ENCODE data around the gene GREM1. TPM values are rescaled to one million over a fixed set of nuclear protein-coding genes. Genes with fewer than 3 reads are reported as not detected.

GREM1 gene
- total RNA-seq, 1 experiment from 2014 or later: 2.2 TPM

DNA sequence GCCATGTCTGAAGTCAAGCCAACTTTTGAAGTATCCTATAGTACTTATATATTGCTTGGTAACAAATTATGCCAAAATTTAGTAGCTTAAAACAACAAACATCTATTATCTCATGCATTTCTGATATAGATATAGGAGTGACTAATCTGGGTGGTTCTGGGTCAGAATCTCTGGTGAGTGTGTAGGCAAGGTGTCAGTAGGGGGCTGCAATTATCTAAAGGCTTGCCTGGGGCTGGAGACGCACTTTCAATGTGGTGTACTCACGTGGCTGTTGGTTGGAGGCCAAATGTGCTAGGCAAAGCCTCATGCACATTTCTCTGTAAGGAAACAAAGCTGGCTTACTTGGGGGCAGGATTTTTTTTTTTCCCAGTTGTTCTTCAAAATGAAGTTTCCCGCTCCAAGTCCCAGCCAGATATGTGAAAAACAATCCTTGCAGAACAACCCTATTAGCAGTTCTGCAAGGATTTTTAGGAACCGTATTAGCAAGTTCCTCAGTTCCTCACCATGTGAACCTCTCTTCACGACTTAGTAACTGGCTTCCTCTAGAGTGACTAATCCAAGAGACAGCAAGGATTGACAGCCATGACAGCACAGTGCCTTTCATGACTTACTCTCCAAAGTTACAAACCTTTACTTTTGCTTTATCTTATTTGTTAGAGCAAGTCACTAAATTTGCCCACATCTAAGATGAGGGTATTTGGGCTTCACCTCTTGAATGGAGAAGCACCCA lies 25.8 kb downstream of the GREM1 start:
- TF ChIP-seq, protein P1, sequence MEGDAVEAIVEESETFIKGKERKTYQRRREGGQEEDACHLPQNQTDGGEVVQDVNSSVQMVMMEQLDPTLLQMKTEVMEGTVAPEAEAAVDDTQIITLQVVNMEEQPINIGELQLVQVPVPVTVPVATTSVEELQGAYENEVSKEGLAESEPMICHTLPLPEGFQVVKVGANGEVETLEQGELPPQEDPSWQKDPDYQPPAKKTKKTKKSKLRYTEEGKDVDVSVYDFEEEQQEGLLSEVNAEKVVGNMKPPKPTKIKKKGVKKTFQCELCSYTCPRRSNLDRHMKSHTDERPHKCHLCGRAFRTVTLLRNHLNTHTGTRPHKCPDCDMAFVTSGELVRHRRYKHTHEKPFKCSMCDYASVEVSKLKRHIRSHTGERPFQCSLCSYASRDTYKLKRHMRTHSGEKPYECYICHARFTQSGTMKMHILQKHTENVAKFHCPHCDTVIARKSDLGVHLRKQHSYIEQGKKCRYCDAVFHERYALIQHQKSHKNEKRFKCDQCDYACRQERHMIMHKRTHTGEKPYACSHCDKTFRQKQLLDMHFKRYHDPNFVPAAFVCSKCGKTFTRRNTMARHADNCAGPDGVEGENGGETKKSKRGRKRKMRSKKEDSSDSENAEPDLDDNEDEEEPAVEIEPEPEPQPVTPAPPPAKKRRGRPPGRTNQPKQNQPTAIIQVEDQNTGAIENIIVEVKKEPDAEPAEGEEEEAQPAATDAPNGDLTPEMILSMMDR (conservative IDR thresholded peaks at IDR 0.05; ENCODE audit: low read depth, low read length): no peak
- no peak for TF ChIP-seq EZH2 (IDR thresholded peaks at IDR 0.05; ENCODE audit: borderline replicate concordance, low read depth, low read length, poor library complexity, severe bottlenecking)
- no peak overlapping the region for H3K27ac ChIP-seq (ENCODE audit: low read depth, low read length, poor library complexity, severe bottlenecking)
- POLR2A ChIA-PET (ENCODE audit: low non-redundant PET): no interaction called here
- H3K36me3 ChIP-seq (ENCODE audit: insufficient read depth, low read length, poor library complexity, severe bottlenecking): no peaks in the 10 kb centered on the region
- H3K4me1 ChIP-seq (ENCODE audit: insufficient read depth, low read length, poor library complexity, severe bottlenecking): no peaks in the 10 kb centered on the region
- peak; percentile 11 for DNase-seq (ENCODE audit: low spot score)
- no peaks in the 10 kb centered on the region for H3K27me3 ChIP-seq (replicated peaks; ENCODE audit: insufficient read depth, low read depth, low read length, poor library complexity)
- H3K4me3 ChIP-seq (ENCODE audit: low read depth, low read length, poor library complexity, severe bottlenecking): no peak overlapping the region
- CTCF ChIA-PET: no interaction called here
- intact Hi-C loops (cut with micrococcal nuclease; ENCODE audit: unreplicated experiment): no loop called here
- H3K9me3 ChIP-seq (ENCODE audit: low read depth, low read length, poor library complexity, severe bottlenecking): no peaks in the 10 kb centered on the region
- BruUV-seq (replicated peaks): no TSS peak

DNA sequence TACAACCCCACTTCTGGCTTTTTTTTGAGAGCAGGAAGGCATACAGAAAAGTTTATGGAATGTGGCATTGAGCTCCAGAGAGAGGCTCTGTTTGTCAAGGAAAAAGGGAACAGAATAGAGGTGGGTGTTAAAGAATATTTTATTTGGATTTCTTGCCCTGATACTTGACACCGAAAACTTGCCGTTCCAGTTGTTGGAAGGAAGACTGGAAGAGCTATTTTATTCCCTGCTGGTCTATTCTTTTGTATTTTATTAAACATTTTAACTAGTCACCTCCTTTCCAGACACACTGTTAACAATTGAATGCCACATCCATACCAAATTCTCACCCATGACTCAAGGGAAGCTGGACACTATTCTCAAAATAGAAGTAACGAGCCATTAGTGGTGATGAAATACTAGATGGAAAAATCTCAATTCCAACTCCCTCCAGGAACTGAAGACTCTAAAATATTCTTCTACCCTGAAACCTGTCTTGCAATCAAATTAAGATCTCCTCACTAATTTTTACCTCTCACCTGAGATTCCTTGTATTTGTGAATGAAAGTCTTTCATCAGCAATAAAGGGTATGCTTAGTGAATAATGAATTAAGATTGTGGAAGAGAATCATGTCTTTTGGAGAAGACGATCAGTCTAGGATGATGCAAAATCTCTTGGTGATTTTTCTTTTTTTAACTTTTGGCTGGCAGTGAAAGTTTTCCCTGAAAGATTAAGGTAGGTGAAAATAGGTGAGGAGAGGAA lies 28.5 kb downstream of the GREM1 start:
- CTCF ChIA-PET: no interaction called here
- intact Hi-C loops (cut with micrococcal nuclease; ENCODE audit: unreplicated experiment): no loop called here
- BruUV-seq (replicated peaks): no TSS peak

GRCh38 chr15:32747921-32748342 lies 30.1 kb downstream of the GREM1 start:
- Histone ChIP-seq H3K27ac (ENCODE audit: low read depth, low read length, poor library complexity, severe bottlenecking) (no peak overlapping the region), H3K4me3 (ENCODE audit: low read depth, low read length, poor library complexity, severe bottlenecking) (no peak overlapping the region), H3K9me3 (ENCODE audit: low read depth, low read length, poor library complexity, severe bottlenecking) (no peaks in the 10 kb centered on the region), H3K36me3 (ENCODE audit: insufficient read depth, low read length, poor library complexity, severe bottlenecking) (no peaks in the 10 kb centered on the region), H3K4me1 (ENCODE audit: insufficient read depth, low read length, poor library complexity, severe bottlenecking) (no peaks in the 10 kb centered on the region), H3K27me3 (replicated peaks; ENCODE audit: insufficient read depth, low read depth, low read length, poor library complexity) (no peaks in the 10 kb centered on the region)
- TF ChIP-seq EZH2 (IDR thresholded peaks at IDR 0.05; ENCODE audit: borderline replicate concordance, low read depth, low read length, poor library complexity, severe bottlenecking): no peak
- TF ChIP-seq, protein P1 (conservative IDR thresholded peaks at IDR 0.05; ENCODE audit: low read depth, low read length): no peak
- DNase-seq (ENCODE audit: low spot score): no peak
- POLR2A ChIA-PET (ENCODE audit: low non-redundant PET): no interaction called here
- intact Hi-C loops (cut with micrococcal nuclease; ENCODE audit: unreplicated experiment): no loop called here
- CTCF ChIA-PET: no interaction called here
- BruUV-seq (replicated peaks): no TSS peak

More for the DNA sequence above, 28.5 kb downstream of the GREM1 start:
- Histone ChIP-seq H3K4me3 (ENCODE audit: low read depth, low read length, poor library complexity, severe bottlenecking) (no peak overlapping the region), H3K4me1 (ENCODE audit: insufficient read depth, low read length, poor library complexity, severe bottlenecking) (no peaks in the 10 kb centered on the region), H3K36me3 (ENCODE audit: insufficient read depth, low read length, poor library complexity, severe bottlenecking) (no peaks in the 10 kb centered on the region), H3K27me3 (replicated peaks; ENCODE audit: insufficient read depth, low read depth, low read length, poor library complexity) (no peaks in the 10 kb centered on the region), H3K27ac (ENCODE audit: low read depth, low read length, poor library complexity, severe bottlenecking) (no peak overlapping the region), H3K9me3 (ENCODE audit: low read depth, low read length, poor library complexity, severe bottlenecking) (no peaks in the 10 kb centered on the region)
- DNase-seq (ENCODE audit: low spot score): no peak
- POLR2A ChIA-PET (ENCODE audit: low non-redundant PET): no interaction called here
- TF ChIP-seq EZH2 (IDR thresholded peaks at IDR 0.05; ENCODE audit: borderline replicate concordance, low read depth, low read length, poor library complexity, severe bottlenecking): no peak
- TF ChIP-seq, protein P1 (conservative IDR thresholded peaks at IDR 0.05; ENCODE audit: low read depth, low read length): no peak
